Measurements from ENCODE around the gene MTOR.

DNA sequence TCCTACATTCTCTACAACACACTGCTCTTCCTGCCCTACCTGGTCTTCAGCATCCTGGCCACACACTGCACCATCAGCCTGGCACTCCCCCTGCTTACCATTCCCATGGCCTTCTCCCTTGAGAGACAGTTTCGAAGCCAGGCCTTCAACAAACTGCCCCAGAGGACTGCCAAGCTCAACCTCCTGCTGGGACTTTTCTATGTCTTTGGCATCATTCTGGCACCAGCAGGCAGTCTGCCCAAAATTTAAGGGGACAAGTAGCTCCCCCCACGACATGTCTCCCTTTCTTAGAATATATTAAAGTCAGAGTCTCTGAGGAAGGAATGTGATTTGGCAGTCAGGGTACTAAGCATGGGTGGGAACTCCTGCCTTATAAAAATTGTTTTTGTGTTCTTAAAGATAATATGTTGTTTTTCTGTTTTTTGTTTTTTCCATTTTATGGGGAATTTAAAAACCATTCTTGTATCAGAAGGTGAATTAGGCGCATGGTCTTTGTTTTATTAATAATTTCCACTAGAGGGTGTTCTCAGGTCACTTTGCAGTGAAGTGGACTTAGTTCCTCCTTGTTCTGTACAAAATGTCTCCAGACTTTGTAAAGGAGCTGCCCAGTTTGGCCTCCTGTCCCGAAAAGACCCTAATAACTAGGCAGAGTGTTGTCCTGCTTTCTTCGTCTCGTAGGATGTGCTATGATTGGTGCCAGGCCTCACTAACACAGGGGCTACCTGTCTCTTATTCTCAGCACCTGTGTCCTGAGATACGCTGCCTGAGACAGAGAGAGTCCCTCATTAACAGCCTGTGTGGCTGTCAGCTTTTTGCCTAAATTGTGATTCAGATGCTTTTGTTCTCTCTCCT lies 23.8 kb upstream of the MTOR start:
- TF ChIP-seq, protein P1, sequence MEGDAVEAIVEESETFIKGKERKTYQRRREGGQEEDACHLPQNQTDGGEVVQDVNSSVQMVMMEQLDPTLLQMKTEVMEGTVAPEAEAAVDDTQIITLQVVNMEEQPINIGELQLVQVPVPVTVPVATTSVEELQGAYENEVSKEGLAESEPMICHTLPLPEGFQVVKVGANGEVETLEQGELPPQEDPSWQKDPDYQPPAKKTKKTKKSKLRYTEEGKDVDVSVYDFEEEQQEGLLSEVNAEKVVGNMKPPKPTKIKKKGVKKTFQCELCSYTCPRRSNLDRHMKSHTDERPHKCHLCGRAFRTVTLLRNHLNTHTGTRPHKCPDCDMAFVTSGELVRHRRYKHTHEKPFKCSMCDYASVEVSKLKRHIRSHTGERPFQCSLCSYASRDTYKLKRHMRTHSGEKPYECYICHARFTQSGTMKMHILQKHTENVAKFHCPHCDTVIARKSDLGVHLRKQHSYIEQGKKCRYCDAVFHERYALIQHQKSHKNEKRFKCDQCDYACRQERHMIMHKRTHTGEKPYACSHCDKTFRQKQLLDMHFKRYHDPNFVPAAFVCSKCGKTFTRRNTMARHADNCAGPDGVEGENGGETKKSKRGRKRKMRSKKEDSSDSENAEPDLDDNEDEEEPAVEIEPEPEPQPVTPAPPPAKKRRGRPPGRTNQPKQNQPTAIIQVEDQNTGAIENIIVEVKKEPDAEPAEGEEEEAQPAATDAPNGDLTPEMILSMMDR (conservative IDR thresholded peaks at IDR 0.05; ENCODE audit: low read length): peak; percentile 52
- no peak for TF ChIP-seq EZH2phosphoT487 (IDR thresholded peaks at IDR 0.05; ENCODE audit: borderline replicate concordance)
